NK-92 (cell line): ENCODE data around the gene AATF.

Source experiments
- DNase-seq: peaks from one replicate; lab custom pipeline; 2025; ENCODE audit not compliant: unreplicated experiment; lab: John Stamatoyannopoulos, UW

The AATF gene

DNA sequence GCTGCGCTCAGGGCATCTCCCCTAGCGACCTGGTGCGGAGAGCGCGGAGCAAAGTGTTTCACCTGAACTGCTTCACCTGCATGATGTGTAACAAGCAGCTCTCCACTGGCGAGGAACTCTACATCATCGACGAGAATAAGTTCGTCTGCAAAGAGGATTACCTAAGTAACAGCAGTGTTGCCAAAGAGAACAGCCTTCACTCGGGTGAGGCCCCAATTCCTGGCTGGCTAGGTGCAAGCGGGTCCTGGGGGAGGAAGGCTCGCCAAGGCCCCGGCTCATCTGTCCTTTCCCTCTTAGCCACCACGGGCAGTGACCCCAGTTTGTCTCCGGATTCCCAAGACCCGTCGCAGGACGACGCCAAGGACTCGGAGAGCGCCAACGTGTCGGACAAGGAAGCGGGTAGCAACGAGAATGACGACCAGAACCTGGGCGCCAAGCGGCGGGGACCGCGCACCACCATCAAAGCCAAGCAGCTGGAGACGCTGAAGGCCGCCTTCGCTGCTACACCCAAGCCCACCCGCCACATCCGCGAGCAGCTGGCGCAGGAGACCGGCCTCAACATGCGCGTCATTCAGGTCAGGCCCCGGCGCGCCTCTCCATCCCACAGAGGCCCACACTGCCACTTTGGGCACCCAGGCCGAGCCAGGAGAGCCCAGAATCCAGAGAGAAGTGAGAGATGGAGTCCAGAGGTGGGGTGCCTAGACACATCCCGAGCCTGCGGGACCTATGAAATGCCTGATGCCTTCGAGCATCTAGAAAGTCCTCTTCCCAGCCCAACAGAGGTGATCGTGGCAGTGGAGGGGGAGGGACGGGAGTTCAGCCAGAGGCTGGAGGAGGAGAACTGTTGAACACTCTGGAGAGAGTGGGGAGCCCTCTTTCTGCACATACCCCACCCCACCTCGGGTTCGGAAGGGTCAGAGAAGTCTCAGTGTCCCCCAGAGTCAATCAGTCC is 8.2 kb upstream of the AATF start:
- DNase-seq = no peak

DNA sequence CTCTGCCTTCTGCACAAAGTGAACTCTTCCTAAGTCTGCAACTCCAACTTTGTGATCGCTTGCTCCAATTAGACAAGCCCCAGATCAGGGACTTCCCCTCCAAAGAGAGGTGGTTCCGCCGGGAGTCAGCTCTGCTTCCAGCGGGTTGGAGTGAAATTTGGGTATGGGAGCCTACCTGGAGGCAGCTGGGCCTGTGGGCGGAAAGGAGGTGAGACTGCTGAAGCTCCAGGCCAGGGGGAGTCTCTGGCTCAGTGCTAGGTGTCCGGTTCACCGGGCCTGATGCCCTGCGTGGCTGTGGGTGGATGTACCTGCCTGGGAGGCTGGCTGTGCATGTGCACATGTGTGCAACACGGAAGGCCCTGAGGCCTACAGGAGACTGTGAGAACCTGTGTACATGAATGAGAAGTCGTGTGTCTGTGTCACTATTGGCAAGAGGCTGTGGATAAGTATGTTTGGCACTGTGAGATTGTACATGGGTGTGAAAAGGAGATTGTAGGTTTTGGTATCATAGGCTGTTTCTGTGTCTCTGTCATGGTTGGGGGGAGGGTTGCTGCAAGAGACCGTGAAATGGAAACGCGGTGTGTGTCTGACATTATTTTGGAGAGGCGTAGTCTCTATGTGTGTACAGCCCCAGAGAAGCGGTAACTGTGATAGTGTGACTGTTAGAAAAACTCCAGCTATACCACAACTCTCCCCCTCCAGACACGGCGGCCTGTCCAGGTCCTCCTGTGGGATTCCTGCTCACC is 7.3 kb upstream of the AATF start:
- DNase-seq = no peak

DNA sequence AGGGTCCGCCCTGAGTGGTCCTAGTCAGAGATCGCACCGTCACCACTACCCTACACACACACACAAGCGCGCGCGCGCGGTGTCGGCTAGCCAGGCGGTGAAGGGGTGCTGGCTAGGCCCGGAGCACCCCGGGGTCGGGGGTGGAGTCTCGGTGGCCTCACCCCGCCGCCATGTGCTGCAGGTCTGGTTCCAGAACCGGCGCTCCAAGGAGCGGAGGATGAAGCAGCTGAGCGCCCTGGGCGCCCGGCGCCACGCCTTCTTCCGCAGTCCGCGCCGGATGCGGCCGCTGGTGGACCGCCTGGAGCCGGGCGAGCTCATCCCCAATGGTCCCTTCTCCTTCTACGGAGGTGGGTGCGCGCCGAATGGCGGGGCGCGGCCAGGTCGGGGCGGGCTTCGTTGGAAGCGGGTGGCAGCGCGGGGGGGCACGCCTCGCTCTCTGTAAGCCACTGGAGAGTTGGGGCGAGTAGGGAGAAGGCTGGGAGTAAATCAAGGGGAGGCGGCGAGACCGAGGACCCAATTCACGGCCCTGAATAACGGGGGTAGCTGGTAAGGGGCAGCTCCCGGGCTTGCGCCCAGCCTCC is 6.6 kb upstream of the AATF start:
- no peak for DNase-seq

DNA sequence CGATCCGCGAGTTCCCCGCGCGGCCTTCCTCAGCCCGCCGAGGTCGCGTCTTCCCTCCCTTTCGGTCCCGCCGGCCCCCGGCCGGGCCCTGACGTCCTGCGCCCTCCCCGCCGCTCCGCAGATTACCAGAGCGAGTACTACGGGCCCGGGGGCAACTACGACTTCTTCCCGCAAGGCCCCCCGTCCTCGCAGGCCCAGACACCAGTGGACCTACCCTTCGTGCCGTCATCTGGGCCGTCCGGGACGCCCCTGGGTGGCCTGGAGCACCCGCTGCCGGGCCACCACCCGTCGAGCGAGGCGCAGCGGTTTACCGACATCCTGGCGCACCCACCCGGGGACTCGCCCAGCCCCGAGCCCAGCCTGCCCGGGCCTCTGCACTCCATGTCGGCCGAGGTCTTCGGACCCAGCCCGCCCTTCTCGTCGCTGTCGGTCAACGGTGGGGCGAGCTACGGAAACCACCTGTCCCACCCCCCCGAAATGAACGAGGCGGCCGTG is 6.1 kb upstream of the AATF start:
- DNase-seq = no peak

DNA sequence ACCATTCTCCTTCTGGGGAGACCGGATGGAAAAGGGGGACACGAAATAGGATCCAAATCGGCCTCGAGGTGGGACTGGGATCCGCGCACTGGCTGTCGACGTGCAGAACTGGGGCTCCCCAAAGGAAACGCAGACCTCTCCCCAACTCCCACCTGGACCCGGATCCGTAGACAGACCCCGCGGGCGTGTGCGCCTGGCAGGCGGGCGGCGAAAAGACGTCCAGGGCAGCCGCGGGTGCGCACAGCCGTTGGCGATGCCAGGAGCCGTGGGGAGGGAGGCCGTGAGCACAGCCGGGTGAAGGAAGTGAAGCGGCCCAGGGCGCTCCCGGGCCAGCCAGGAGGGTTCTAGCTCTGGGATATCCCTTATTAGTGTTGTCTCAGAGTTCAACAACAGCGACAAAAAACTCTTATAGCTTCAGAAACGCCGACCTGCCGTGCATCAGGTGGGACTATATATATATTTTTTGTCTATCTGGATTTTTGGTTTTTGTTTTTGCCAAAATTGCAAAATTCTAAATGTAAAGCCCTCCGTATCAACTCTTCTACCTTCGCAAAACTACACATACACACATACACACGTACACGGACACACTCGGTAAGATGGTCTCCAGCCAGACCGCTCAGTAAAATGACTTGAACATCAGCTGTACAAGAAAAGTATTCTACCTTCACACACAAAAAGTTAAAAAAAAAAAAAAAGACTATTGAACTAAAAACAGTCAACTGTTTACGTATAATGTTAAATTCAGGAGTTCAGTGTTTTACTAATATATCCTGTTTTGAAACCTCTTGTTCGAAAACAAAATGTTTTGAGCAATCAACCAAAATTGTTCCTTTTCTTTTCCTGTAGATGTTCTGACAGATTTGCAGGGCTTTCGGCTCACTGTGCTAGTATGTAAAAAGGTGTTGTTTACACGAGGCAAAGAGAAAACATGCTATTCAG is 5.2 kb upstream of the AATF start:
- DNase-seq = no peak

DNA sequence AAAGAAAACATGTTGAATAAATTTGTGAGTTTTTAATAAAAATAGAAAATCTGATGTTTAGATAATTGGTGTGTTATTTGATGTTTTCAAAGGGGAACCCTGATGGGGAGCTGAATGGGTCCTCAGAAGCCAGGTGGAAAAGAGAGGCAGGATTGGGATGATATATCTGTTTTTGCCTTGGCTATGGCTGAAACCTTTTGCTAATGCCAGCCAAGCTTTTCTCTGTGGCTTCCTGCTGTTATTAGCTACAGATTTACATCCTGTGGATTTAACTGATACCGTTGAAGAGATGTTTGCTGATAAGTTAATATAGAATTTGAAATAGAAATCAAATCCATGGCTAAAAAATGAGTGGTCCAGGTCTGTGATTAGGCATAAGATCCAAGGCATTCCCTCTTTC is 4.2 kb upstream of the AATF start:
- DNase-seq = no peak

DNA sequence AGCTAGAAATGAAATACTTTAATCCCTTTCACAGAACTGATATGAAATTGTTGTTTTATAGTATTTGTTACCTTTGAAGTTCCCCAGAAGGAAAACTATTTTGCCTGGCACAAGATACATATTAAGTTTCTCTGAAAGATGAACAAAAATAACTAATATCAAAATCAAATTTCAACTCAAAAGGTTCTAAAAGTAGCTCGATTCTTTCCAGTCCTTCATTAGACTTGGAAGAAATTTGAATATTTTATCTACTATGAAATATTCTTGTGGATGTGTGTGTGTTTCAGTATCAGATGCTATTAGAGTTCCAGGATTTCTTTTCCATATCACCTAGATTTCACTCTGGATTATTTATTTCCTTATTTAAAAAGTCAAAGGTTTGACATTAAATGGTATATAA is 3.6 kb upstream of the AATF start:
- no peak for DNase-seq

DNA sequence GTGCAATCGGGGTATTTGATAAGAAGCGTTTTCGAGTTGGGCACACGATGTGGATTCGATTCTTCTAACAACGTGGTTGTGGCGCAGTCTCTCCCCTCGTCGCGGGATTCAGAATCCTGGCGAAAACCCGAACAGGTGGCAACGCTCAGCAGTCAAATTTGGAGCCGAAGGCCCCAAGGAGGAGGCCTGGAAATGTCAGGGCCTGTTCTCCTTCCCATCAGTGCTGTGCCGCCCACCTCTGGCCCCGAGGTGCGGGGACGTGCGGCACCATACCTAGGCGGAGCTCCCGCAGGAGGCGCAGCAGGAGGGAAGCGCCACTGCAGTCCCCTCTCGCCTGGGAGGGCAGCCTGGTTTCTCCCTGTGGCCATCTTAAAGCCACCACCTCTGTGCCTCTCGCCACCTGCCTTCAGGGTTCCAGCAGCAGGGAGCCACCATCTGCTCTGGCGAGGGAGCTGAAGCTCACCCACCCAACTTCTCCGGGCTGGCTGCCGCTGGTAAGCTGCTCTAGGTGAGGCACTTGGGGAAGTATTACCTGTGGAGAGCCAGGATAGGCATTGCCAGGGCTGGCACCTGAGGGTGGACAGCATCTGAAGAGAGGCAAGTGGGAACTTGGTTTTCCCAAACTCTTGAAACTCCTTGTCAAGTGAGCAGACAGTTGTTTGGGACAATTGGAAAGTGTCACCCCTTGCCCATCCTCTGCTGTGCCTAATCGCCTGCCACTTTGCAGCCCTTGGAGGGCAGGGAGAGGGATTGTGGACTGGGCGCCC is 2.6 kb upstream of the AATF start:
- DNase-seq = no peak

DNA sequence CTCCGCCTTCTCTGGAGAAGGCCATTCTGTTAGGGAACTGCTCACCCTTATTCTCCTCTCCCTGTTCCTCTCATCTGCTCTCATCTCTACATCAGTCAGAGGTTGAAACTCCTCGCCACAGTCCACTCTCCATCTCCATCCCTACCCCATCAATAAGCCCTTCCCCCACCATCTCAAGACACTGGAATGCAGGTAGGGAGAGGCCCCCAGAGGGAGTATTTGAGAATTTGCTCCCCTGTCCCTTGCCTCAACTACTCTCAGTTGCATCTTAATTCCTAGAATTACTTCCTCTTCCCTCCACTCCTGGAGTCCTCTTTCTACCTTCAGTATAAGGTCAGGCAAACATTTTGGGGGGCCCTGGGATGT is 2.0 kb upstream of the AATF start:
- DNase-seq = no peak

DNA sequence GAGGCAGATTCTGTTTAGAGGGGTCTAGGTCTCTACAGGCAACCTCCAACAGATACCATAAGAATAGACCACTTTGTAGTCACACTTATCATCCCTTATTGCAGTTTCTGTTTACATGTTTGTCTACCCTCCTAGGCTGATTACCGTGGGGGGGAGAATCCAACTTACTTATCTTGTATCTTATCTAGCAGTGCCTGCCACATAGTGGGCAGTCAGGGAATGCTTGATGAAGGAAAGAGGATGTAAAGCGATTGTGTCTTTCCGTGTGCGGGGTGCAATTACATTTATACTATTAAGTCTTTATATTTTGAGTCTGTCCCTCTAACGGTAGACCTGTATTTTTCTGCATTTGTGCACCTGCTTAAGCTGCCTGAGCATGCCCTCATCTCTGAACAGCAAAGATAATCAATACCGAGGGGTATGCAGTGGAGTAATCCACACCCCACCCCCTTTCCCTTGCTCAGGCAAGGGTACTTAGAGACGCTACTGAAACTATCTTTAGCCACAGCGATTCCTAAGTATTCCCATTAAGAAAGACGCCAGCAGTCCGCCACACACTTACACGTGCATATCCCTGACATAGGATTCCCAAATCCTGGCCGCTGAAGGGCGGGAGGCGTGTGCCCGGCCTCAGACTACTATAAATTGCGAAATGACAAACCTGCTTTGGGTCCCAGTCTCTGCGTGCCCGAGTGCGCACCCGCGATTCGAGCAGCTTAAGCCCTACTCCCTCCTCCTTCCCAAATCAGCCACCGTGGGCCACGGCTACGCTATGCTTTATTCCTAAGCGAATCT is 635 bp upstream of the AATF start:
- DNase-seq = no peak

DNA sequence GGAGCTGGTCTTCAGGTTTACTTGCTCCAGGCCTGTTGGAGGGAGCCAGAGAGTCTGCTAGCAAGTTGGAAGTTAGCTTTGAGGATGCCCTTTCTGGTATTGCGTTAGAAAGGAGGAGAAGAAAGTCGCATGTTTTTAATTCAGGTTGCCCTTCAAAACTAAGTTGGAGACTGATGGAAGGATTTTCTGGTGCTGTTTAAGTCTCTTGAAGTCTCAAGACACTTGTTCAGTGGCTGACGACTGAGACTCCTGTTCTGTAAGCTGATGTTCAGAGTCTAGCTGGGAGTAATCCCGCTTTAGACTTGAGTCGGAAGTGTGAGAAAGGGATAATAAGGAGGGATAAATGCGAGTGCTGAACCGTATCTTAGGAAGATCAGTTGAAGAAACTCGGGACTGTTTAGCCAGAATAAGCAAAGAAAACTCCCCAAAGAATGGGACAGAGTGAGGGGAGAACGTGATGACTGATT is 740 bp downstream of the AATF start:
- DNase-seq = no peak

DNA sequence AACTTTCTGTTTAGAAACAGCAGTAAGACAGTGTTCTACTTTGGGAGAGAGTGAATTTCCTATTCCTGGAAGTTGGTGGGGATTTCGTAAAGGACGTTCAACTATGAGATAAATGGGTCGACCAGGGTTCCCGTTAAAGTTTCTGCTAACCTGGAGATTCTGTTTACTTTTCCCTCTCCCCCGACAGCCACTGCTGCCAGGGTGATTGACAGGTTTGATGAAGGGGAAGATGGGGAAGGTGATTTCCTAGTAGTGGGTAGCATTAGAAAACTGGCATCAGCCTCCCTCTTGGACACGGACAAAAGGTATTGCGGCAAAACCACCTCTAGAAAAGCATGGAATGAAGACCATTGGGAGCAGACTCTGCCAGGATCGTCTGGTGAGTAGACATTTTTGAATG is 1.3 kb downstream of the AATF start:
- no peak for DNase-seq

DNA sequence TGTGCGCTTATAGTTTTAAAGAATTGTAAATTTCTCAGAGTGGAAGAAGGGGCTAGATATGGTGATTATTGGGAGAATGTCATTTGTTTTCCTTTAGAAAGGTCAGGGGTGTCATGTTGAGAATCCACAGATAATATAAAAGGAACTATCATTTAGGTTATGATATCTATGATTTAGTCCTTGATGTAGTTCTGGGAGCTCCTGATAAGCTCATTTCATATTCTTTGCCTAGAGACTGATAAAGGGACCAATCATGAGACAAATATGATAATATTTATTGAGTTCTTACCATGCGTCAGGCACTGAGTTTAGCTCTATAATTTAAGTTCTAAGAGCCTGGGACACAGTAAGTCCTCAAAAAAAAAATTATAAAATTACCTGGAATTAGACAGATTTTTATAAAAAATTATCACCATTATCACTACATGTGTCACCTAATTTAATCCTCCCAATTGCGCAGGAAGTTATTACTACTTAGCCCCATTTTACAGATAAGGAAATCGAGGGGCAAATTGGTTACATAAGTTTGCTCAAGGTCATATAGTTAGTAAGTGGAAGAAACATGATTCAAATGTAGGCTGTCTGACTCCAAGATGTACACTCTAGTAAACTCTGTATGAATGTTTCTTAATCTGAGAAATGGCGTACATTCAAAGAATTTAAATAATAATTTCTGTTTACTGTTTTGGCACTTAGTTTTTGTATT is 2.5 kb downstream of the AATF start:
- no peak for DNase-seq

DNA sequence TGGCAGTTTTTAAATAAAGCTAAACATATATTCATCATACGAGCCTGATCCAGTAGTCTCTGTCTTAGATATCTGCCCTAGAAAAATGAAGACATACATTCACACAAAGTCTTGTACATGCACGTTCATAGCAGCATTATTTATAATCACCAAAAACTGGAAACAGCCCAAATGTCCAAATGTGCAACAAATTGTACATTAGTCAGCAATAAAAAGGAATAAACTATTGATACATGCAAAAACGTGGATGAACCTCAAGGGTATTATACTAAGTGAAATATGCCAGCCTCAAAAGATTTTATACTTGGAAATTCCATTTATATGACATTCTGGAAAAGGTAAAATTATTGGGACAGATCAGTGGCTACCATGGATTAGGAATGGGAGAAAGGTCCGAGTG is 22.8 kb downstream of the AATF start:
- no peak for DNase-seq

DNA sequence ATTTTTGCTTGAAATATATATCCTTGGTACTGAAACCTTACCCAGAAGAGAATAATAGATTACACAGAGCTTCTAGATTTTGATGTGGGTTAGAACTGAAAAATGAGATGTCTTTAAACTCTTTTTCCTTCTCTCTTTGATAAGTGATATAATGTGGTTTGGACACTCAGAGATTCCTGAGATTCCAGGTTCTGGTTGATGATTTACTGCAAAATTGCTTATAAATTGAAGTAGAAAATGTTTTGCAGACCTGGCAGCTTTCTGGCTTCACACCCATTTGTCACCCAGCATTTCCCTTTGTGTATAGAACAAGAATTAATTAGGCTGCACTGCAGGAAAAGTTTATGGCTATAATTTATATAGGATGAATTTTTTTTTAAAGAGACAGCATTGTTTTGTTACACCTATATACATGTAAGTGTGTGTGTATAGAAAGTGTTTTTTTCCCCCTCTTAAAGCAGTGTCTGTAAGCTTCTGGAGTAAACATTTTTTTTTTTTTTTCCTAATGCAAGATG is 23.5 kb downstream of the AATF start:
- DNase-seq = no peak

DNA sequence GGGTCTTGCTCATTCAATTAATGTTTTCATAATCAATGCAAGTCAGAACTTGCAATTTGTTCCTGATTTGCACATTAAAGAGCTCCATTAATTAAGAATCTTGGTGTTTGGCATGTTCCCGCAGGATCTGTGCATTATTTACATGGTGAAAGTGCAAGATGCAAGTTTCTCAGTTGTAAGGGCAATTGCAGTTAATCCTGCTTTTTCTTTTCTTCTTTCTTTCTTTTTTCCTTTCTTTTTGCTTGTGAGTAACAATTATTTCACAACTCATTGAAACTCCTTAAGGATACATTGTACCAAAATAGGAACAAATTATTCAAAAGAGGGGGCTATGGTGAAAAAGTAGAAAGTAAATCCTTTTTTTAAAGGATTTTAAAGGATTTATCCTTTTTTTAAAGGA is 24.2 kb downstream of the AATF start:
- no peak for DNase-seq

DNA sequence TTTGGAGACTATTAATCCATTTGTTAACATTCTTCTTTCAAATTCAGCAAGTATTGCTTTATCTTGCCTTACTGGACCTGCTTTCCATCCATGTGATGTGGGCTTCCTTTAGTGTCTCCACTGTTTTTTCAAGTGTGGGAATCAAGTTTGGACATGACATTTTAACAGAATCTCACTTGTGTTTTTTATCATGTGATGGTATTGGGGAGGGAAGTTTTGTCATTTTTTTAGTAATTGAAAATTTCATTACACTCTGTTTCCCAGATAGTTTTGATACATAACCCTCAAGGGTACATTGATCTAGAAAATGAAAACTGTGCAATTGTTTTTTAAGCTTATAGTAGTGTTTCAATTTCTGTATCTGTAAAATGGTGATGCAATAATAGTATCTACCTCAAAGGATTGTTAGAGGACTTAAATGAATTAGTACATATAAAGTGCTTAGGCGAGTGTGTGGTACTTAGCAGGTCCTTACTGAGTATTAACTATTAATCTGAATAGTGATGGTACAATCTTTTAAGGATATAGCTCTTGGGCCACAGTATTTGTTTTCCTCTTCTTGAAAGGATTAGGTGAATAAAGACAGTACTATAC is 27.3 kb downstream of the AATF start:
- no peak for DNase-seq

DNA sequence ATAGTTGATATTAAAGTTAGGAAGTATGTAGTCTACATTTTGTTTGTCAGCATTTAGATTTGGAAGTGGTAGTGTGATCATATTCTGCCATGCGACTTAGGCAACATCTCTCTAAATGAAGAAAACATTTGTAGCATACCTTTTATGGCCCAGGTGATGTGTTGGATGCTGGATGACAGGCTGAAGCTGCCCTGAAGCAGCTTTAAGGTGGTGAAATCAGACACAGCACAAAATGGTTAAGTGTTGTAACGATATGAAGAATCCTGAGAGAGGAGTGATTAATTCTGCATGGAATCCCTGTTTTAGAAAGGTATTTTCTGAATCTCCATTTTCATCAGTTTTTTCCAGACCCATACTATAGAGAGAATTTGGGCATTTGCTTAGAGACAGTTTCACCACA is 28.3 kb downstream of the AATF start:
- no peak for DNase-seq
